Calu3 (cell line): ENCODE results near the gene CREBBP. TPM values are rescaled to one million over a fixed set of nuclear protein-coding genes. Genes with fewer than 3 reads are reported as not detected.
"Not testable (repeated sequence)": the region's sequence is repeated elsewhere in the genome, so short reads cannot be mapped to it uniquely, and the experiment has no call there.

Experiments used
- BruUV-seq: library from RNA; stranded (reverse); fragments of 400-500 nt; replicated peaks from 2 replicates; lab custom pipeline; 2021; lab: Mats Ljungman, UMichigan
- CTCF ChIA-PET: fragments of 300-600 bp; sonication (Branson Sonifier 250); formaldehyde crosslinking; loops from one replicate; lab custom pipeline; 2022; ENCODE audit warnings: antibody characterized with exemption; lab: Charles Lee
- DNase-seq: peaks from one replicate; pipeline ENCODE4 v3.0.0; 2022
- H3K27ac Mint-ChIP-seq: one replicate; pipeline ENCODE4 v1.8.0; 2022; ENCODE audit warnings: mixed read lengths; ENCODE audit not compliant: unreplicated experiment
- H3K27me3 Mint-ChIP-seq: one replicate; pipeline ENCODE4 v1.8.0; 2022; ENCODE audit warnings: mixed read lengths; ENCODE audit not compliant: unreplicated experiment
- H3K36me3 Mint-ChIP-seq: one replicate; pipeline ENCODE4 v1.8.0; 2022; ENCODE audit warnings: mild to moderate bottlenecking, moderate library complexity, mixed read lengths; ENCODE audit not compliant: insufficient read depth, unreplicated experiment
- H3K4me1 Mint-ChIP-seq: one replicate; pipeline ENCODE4 v1.8.0; 2022; ENCODE audit warnings: mild to moderate bottlenecking, low read depth, mixed read lengths; ENCODE audit not compliant: unreplicated experiment
- H3K4me3 Mint-ChIP-seq: one replicate; pipeline ENCODE4 v1.8.0; 2022; ENCODE audit warnings: mild to moderate bottlenecking, low read depth, moderate library complexity, mixed read lengths; ENCODE audit not compliant: unreplicated experiment
- H3K9me3 Mint-ChIP-seq: one replicate; pipeline ENCODE4 v1.8.0; 2022; ENCODE audit warnings: low read depth, mixed read lengths; ENCODE audit not compliant: unreplicated experiment
- CTCF ChIP-seq: fragments of 200-600 bp; IDR thresholded peaks from one replicate; pipeline ENCODE4 v1.8.0; 2022; ENCODE audit warnings: antibody characterized with exemption; ENCODE audit not compliant: unreplicated experiment
- intact Hi-C: fragments of 100-400 bp; cut with micrococcal nuclease; formaldehyde crosslinking; loops from one replicate; pipeline ENCODE4 v1.10.0; 2022; ENCODE audit not compliant: unreplicated experiment
- total RNA-seq: library from RNA; stranded (reverse); gene quantifications from 2 replicates; pipeline ENCODE4 v1.2.3, GENCODE V29; 2022

Gene CREBBP
- total RNA-seq, 1 experiment from 2014 or later = 91.0 TPM

DNA sequence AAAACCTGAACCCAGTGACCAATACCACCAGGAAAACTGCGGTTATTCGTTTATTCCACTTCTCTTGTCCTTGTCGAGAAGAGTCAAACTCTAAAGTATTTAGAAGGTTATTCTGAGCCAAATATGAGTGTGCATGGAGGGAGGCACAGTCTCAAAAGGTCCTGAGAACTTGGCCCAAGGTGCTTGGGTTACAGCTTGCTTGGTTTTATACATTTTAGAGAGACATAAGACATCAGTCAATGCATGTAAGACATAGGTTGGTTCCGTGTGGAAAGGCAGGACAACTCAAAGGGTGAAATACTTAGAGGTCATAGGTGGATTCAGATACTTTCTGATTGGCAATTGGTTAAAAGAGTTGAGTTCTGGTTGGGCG is 162.5 kb downstream of the CREBBP start:
- DNase-seq = no peak
- Mint-ChIP-seq H3K27me3 (no peaks in the 10 kb centered on the region), H3K36me3 (peaks cover 45% of the 10 kb centered on the region), H3K4me1 (peaks cover 33% of the 10 kb centered on the region), H3K27ac (peak overlapping the region; percentile 67), H3K9me3 (no peaks in the 10 kb centered on the region), H3K4me3 (peak overlapping the region; percentile 95)
- BruUV-seq = TSS peak; percentile 96
- no peak for TF ChIP-seq CTCF
- intact Hi-C loops = no loop called here
- CTCF ChIA-PET = interaction anchor here (1.1 kb wide), 1 partner anchor 11 kb away, joined by 5 read pairs; no protein-coding TSS in a partner anchor

DNA sequence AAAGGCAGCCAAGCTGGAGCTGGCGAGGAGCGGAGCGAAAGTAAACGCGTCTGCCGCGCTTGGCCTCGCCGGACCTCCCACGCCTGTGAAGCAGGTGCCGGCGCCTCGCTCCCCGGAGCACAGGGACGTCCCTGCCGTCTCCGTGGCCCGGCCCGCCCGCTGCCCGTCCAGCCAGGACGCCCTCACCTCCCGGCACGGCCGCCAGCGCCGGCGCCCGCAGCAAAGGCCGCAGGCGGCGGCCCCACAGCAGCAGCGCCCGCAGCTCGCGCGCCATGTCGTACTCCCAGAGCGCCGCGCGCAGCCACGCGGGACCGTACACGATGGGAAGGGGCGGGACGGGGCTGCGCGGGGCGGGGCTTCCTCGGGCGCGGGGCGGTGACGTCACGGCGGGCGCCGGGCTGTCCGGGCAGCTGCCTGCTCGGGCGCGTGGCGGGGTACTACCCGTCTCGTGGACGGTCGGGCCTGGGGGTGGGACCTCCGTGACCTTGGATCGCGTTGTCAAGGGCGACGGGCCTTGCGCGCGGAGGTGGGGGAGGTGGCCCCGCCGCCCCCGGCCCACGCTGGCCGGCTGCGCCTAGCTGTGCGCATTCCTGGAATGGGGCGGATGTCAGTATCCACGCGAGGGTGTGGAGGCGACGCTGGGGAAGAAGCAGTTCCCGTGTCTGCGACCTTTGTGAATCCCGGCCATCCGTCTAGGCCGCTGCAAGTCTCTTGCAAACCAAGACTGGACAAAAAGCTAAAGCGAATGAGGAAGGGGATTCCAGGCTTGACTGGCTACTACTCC is 163.1 kb downstream of the CREBBP start, which contains the start of gene TRAP1:
TRAP1 (minus strand) TSS at position 290 of the 784 bp plus-strand sequence; CDS start at position 274, 16 bp downstream.
- H3K36me3 Mint-ChIP-seq = peaks cover 50% of the 10 kb centered on the region
- CTCF ChIA-PET = interaction anchor here (0.6 to 1.1 kb wide), 3 partner anchors 10 to 426 kb away, joined by 3 to 5 read pairs (median 4); no protein-coding TSS in a partner anchor
- peak; percentile 92 for DNase-seq
- TF ChIP-seq CTCF = no peak
- intact Hi-C loops = no loop called here
- H3K27ac Mint-ChIP-seq = peak within 1 kb of the TSS; percentile 72
- BruUV-seq = no TSS peak
- H3K9me3 Mint-ChIP-seq = no peaks in the 10 kb centered on the region
- H3K4me3 Mint-ChIP-seq = peak within 1 kb of the TSS; percentile 95
- peaks cover 38% of the 10 kb centered on the region for H3K4me1 Mint-ChIP-seq
- H3K27me3 Mint-ChIP-seq = no peaks in the 10 kb centered on the region

DNA sequence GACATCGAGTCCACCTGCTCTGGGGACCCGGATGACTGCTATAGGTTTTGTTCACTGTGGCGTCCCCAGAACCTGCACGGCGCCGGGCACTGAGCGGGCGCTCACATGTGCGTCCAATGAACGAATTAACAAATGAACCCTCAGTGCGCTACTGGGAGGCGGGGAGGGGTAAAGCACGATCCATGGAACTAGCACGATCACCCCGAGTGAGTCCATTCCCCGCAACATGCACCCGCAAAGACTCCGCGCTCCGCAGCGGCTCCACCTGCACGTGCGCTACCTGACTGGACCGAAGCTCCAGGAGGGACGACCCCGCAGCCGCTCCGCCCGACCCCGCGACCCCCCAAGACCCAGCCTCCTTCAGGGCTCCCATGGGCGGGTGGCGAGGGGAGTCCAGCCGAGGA is 163.7 kb downstream of the CREBBP start:
- Mint-ChIP-seq H3K36me3 (peaks cover 56% of the 10 kb centered on the region), H3K9me3 (no peaks in the 10 kb centered on the region), H3K27me3 (no peaks in the 10 kb centered on the region), H3K4me3 (peak overlapping the region; percentile 95), H3K27ac (peak overlapping the region; percentile 72), H3K4me1 (peaks cover 40% of the 10 kb centered on the region)
- CTCF ChIA-PET = interaction anchor here (0.7 kb wide), 1 partner anchor 20 kb away, joined by 4 read pairs; no protein-coding TSS in a partner anchor
- peak; percentile 46 for DNase-seq
- TF ChIP-seq CTCF = no peak
- no TSS peak for BruUV-seq
- intact Hi-C loops = no loop called here

- no peak for DNase-seq
- CTCF ChIA-PET = no interaction called here
- H3K27me3 Mint-ChIP-seq = no peaks in the 10 kb centered on the region
- intact Hi-C loops = no loop called here
- no TSS peak for BruUV-seq
- TF ChIP-seq CTCF = no peak
- H3K36me3 Mint-ChIP-seq = peaks cover 59% of the 10 kb centered on the region
- H3K9me3 Mint-ChIP-seq = no peaks in the 10 kb centered on the region
- H3K27ac Mint-ChIP-seq = peak overlapping the region; percentile 1
- no peak overlapping the region for H3K4me3 Mint-ChIP-seq
- peaks cover 40% of the 10 kb centered on the region for H3K4me1 Mint-ChIP-seq
Measured at GRCh38 chr16:3715430-3715829, 165.1 kb downstream of the CREBBP start.

DNA sequence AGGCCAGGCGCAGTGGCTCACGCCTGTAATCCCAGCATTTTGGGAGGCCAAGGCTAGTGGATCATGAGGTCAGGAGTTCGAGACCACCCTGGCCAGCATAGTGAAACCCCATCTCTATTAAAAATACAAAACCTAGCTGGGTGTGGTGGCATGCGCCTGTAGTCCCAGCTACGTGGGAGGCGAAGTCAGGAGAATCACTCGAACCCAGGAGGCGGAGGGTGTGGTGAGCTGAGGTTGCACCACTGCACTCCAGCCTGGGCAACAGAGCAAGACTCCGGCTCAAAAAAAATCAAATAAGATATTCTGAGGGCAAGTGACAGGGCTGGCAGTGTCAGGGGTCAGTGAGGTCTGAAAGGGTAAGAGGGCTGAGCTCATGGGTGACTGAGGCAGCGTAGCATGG is 166.1 kb downstream of the CREBBP start:
- H3K4me1 Mint-ChIP-seq = peaks cover 40% of the 10 kb centered on the region
- intact Hi-C loops, BruUV-seq, H3K9me3 Mint-ChIP-seq, DNase-seq, H3K27me3 Mint-ChIP-seq, H3K27ac Mint-ChIP-seq, H3K4me3 Mint-ChIP-seq: not testable (repeated sequence)
- CTCF ChIA-PET = interaction anchor here (1.3 kb wide), 1 partner anchor 19 kb away, joined by 3 read pairs; no protein-coding TSS in a partner anchor
- H3K36me3 Mint-ChIP-seq = peaks cover 67% of the 10 kb centered on the region
